ENCODE data around the gene DNAH9.

DNA sequence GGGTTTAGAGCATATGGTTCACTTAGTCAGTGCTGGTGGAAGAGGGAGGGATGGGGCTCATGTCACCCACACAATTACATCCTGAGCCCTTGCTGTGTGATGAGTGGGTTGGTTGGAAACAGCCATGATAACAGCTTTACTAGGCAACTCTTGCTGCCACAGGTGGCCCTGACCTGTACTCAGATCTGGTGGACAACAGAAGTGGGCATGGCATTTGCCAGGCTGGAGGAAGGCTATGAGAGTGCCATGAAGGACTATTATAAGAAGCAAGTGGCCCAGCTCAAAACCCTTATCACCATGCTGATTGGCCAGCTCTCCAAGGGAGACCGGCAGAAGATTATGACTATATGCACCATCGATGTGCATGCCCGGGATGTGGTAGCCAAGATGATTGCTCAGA, 105.8 kb downstream of the DNAH9 start:
- TF ChIP-seq YY1 (IDR thresholded peaks at IDR 0.05; ENCODE audit: insufficient read depth, insufficient read length) (no peak), ZNF274 (IDR thresholded peaks at IDR 0.05; ENCODE audit: low read depth, low read length) (no peak)
